Fibroblast of lung (primary cell): ENCODE results near the gene ASZ1. TPM values are rescaled to one million over a fixed set of nuclear protein-coding genes. Genes with fewer than 3 reads are reported as not detected.
A peak's percentile ranks its signal among the peaks of the same experiment; 100 is the strongest.

ENCODE experiments used
- DNase-seq, 2 donors: peaks; one replicate each; pipeline versions ENCODE4 v3.0.0 to v3.0.0-alpha.2; 2010; ENCODE audit warnings: low read depth in 2 of 2
- H2AFZ ChIP-seq: 2 replicates; pipeline ENCODE4 v1.5.1; 2012; ENCODE audit warnings: low read length, control low read depth, inconsistent platforms
- H3K27ac ChIP-seq: 2 replicates; pipeline ENCODE4 v1.5.1; 2011; ENCODE audit warnings: low read length, control low read depth; ENCODE audit not compliant: insufficient read depth
- H3K27me3 ChIP-seq: 2 replicates; pipeline ENCODE4 v1.5.1; 2011; ENCODE audit warnings: mild to moderate bottlenecking, low read length; ENCODE audit not compliant: control insufficient read depth, insufficient read depth
- H3K36me3 ChIP-seq: 2 replicates; pipeline ENCODE4 v1.5.1; 2011; ENCODE audit warnings: low read length; ENCODE audit not compliant: control insufficient read depth, insufficient read depth
- H3K4me1 ChIP-seq: 2 replicates; pipeline ENCODE4 v1.5.1; 2011; ENCODE audit warnings: low read length; ENCODE audit not compliant: control insufficient read depth, insufficient read depth; ENCODE audit errors: extremely low read depth
- H3K4me2 ChIP-seq: 2 replicates; pipeline ENCODE4 v1.5.1; 2011; ENCODE audit warnings: low read length, control low read depth; ENCODE audit not compliant: insufficient read depth; ENCODE audit errors: extremely low read depth
- H3K4me3 ChIP-seq, 4 experiments: fragments of 200-600 bp in 1 of 4; sonication (generic) in 1 of 4; replicated peaks in 1 of 4; 2 replicates each; pipeline ENCODE4 v1.5.1; 2011 to 2016; ENCODE audit warnings: low read length in 4 of 4, low read depth in 3 of 4, mild to moderate bottlenecking in 3 of 4, control low read depth in 2 of 4, inconsistent platforms in 1 of 4, mixed read lengths in 1 of 4; ENCODE audit not compliant: insufficient read depth in 1 of 4; ENCODE audit errors: control extremely low read depth in 1 of 4
- H3K79me2 ChIP-seq: 2 replicates; pipeline ENCODE4 v1.5.1; 2012; ENCODE audit warnings: mild to moderate bottlenecking, low read length, inconsistent platforms; ENCODE audit not compliant: control insufficient read depth, insufficient read depth
- H3K9ac ChIP-seq: 2 replicates; pipeline ENCODE4 v1.5.1; 2011; ENCODE audit warnings: mild to moderate bottlenecking, low read length, control low read depth; ENCODE audit not compliant: insufficient read depth
- H3K9me3 ChIP-seq: 2 replicates; pipeline ENCODE4 v1.5.1; 2012; ENCODE audit warnings: low read depth, low read length; ENCODE audit not compliant: control insufficient read depth, insufficient read depth
- H4K20me1 ChIP-seq: 2 replicates; pipeline ENCODE4 v1.5.1; 2011; ENCODE audit warnings: low read length; ENCODE audit not compliant: control insufficient read depth, insufficient read depth; ENCODE audit errors: extremely low read depth
- CTCF ChIP-seq, 2 donors: IDR thresholded peaks in 1 of 2; conservative IDR thresholded peaks in 1 of 2; 1 replicate in 1 of 2; 2 replicates in 1 of 2; pipeline ENCODE4 v1.5.1; 2011 to 2012; ENCODE audit warnings: low read length in 2 of 2, control low read depth in 1 of 2, inconsistent platforms in 1 of 2, low read depth in 1 of 2, mild to moderate bottlenecking in 1 of 2
- EZH2 ChIP-seq: IDR thresholded peaks from 2 replicates; pipeline ENCODE4 v1.5.1; 2012; ENCODE audit warnings: low read length, control low read depth, mild to moderate bottlenecking; ENCODE audit errors: missing control alignments
- polyA plus RNA-seq, 2 donors: library from polyadenylated mRNA; depleted of rRNA in 1 of 2; stranded (reverse) in 1 of 2; unstranded in 1 of 2; fragments of >200 nt; gene quantifications; 2 replicates each; pipeline ENCODE4 v1.2.1, GENCODE V29; 2011 to 2012; ENCODE audit warnings: missing spikeins in 1 of 2
- total RNA-seq: library from RNA; depleted of rRNA; stranded (reverse); fragments of >200 nt; gene quantifications from 2 replicates; pipeline ENCODE4 v1.2.1, GENCODE V29; 2014

ASZ1 gene
- total and polyA plus RNA-seq, 2 donors (not counting 1 experiment from before 2014, with no cell fraction given): 0.03 TPM; not detected in 1

- no peaks in the 10 kb centered on the region for H3K36me3 ChIP-seq
- no peaks in the 10 kb centered on the region for H3K27me3 ChIP-seq
- no peak overlapping the region for H3K27ac ChIP-seq
- no peaks in the 10 kb centered on the region for H3K9me3 ChIP-seq
- no peak overlapping the region for H2AFZ ChIP-seq
- peak; percentile 48 to 53 for DNase-seq
- TF ChIP-seq EZH2 (no peak), CTCF (conservative IDR thresholded peaks at IDR 0.05 in 1 of 2, IDR thresholded peaks at IDR 0.05 in 1 of 2; ENCODE audit: low read depth in 1 of 2, low read length in 2 of 2) (peak in 1 of 2 donors; percentile 42)
- no peak overlapping the region for H3K9ac ChIP-seq
- H4K20me1 ChIP-seq: no peaks in the 10 kb centered on the region
- no peaks in the 10 kb centered on the region for H3K79me2 ChIP-seq
- no peaks in the 10 kb centered on the region for H3K4me1 ChIP-seq
- no peak overlapping the region for H3K4me3 ChIP-seq
- no peak overlapping the region for H3K4me2 ChIP-seq
Observed at GRCh38 chr7:117385363-117386109, 41.8 kb downstream of the ASZ1 start.

- Histone ChIP-seq H3K27me3 (no peaks in the 10 kb centered on the region), H3K79me2 (no peaks in the 10 kb centered on the region), H2AFZ (no peak overlapping the region), H3K36me3 (no peaks in the 10 kb centered on the region), H3K27ac (no peak overlapping the region), H3K4me1 (no peaks in the 10 kb centered on the region), H4K20me1 (no peaks in the 10 kb centered on the region), H3K9me3 (no peaks in the 10 kb centered on the region), H3K9ac (no peak overlapping the region), H3K4me2 (no peak overlapping the region), H3K4me3 (no peak overlapping the region)
- DNase-seq: peak in 1 of 2 donors; percentile 30
- TF ChIP-seq EZH2 (no peak), CTCF (conservative IDR thresholded peaks at IDR 0.05 in 1 of 2, IDR thresholded peaks at IDR 0.05 in 1 of 2; ENCODE audit: low read depth in 1 of 2, low read length in 2 of 2) (no peak)
Observed at GRCh38 chr7:117384688-117385362, 42.5 kb downstream of the ASZ1 start.

- no peaks in the 10 kb centered on the region for H3K36me3 ChIP-seq
- H3K9ac ChIP-seq: no peak overlapping the region
- no peaks in the 10 kb centered on the region for H3K27me3 ChIP-seq
- no peak for DNase-seq
- no peak overlapping the region for H2AFZ ChIP-seq
- no peaks in the 10 kb centered on the region for H3K9me3 ChIP-seq
- TF ChIP-seq EZH2: no peak
- TF ChIP-seq CTCF (conservative IDR thresholded peaks at IDR 0.05 in 1 of 2, IDR thresholded peaks at IDR 0.05 in 1 of 2; ENCODE audit: low read depth in 1 of 2, low read length in 2 of 2): no peak
- H3K4me1 ChIP-seq: no peaks in the 10 kb centered on the region
- H3K79me2 ChIP-seq: no peaks in the 10 kb centered on the region
- H4K20me1 ChIP-seq: no peaks in the 10 kb centered on the region
- H3K27ac ChIP-seq: no peak overlapping the region
- H3K4me2 ChIP-seq: no peak overlapping the region
- no peak overlapping the region for H3K4me3 ChIP-seq
Observed at GRCh38 chr7:117383483-117384189, 43.7 kb downstream of the ASZ1 start.
